A549 treated with RU486 at 1 μM for 4 hours (cell line): ENCODE results near the gene HSD17B2. TPM values are rescaled to one million over a fixed set of nuclear protein-coding genes. Genes with fewer than 3 reads are reported as not detected.

ENCODE experiments used
- total RNA-seq: library from RNA; stranded (reverse); fragments of 200-300 nt; extraction: Qiagen RNA extraction; gene quantifications from 5 replicates; pipeline ENCODE4 v1.2.3, GENCODE V29; 2022; ENCODE audit warnings: low read depth

HSD17B2 gene, protein sequence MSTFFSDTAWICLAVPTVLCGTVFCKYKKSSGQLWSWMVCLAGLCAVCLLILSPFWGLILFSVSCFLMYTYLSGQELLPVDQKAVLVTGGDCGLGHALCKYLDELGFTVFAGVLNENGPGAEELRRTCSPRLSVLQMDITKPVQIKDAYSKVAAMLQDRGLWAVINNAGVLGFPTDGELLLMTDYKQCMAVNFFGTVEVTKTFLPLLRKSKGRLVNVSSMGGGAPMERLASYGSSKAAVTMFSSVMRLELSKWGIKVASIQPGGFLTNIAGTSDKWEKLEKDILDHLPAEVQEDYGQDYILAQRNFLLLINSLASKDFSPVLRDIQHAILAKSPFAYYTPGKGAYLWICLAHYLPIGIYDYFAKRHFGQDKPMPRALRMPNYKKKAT
- total RNA-seq = 0.16 TPM in 1 of 5 replicates, not detected in the others

DNA sequence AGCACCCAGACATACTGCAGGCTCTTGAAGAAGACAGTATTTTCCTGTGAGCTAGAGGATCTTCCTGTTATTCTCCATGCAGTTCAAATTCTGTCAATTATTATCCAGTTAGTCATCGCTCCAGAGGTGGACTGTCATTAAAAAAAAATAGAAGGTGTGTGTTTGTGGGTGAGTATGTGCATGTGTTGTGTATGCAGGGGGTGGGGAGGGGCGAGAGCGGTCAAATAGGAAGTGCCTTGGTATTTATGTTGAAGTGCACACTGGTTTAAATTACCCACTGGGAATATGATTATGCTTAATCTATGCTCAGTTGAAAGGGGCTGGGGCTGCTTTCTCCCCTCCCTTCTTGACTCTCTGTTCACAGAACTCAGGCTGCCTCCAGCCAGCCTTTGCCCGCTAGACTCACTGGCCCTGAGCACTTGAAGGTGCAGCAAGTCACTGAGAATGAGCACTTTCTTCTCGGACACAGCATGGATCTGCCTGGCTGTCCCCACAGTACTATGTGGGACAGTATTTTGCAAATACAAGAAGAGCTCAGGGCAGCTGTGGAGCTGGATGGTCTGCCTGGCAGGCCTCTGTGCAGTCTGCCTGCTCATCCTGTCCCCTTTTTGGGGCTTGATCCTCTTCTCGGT is at the start of gene HSD17B2:
Gene HSD17B2, plus strand, starts transcription at position 273 of the 632 bp plus-strand sequence. Its CDS starts 172 bp downstream, at position 445.

DNA sequence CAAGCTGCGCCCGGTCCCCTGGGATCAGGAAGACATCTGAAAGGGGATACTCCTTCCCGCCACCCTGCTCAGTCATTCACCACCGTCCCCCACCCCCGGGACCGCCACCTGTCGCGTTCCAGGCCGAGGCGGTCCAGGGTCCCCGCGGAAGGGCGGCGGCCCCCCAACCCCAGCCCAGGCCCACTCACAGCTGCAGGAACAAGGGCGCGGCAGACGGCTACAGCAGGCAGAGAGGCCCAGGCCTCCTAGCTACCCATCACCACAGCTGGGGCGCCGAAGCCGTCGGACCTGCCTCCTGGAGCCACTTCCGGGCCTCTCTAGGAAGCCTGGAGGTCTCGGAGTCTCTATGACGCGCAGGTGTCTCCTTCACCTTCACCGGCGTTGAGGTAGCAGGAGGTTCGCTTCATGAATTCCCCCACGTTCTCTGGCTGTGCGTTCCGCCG is 23.8 kb upstream of the HSD17B2 start, which contains the start of gene SDR42E1:
Gene SDR42E1, minus strand, starts transcription at position 272 of the 443 bp plus-strand sequence. CDS start 10,612 bp downstream, outside the sequence.

Other genes starting within 250 kb of the HSD17B2 start
- gene SDR42E1, start 23.8 kb upstream of the HSD17B2 start, total RNA-seq = 1.2 to 1.6 TPM (median 1.4 TPM) in 5 replicates
- 28.2 to 49.4 TPM (median 35.1 TPM) in 5 replicates for gene MPHOSPH6, start 135.0 kb downstream of the HSD17B2 start, total RNA-seq